Mammary epithelial cell (primary cell): ENCODE data around the gene TBC1D12.

Source experiments
- CTCF ChIP-seq, 2 donors: IDR thresholded peaks in 1 of 2; conservative IDR thresholded peaks in 1 of 2; 2 replicates each; pipeline ENCODE4 v1.5.1; 2011 to 2012; ENCODE audit warnings: inconsistent platforms in 2 of 2, low read length in 2 of 2, mild to moderate bottlenecking in 2 of 2, control low read depth in 1 of 2, low read depth in 1 of 2; ENCODE audit not compliant: insufficient read depth in 1 of 2; ENCODE audit errors: extremely low read depth in 1 of 2
- EZH2 ChIP-seq: IDR thresholded peaks from 2 replicates; pipeline ENCODE4 v1.6.1; 2012; ENCODE audit warnings: low read length, inconsistent platforms, borderline replicate concordance

- TF ChIP-seq CTCF (conservative IDR thresholded peaks at IDR 0.05 in 1 of 2, IDR thresholded peaks at IDR 0.05 in 1 of 2; ENCODE audit: extremely low read depth in 1 of 2, insufficient read depth in 1 of 2, low read depth in 1 of 2, low read length in 2 of 2) (no peak), EZH2 (no peak)
Observed at GRCh38 chr10:94549221-94549620, 146.9 kb downstream of the TBC1D12 start.
